ENCODE results near the gene PPP2R2B. TPM values are rescaled to one million over a fixed set of nuclear protein-coding genes. Genes with fewer than 3 reads are reported as not detected.

Gene PPP2R2B
- total RNA-seq, 1 donor from 2014 or later = 1.2 TPM

GRCh38 chr5:146816775-146817387 is 61.7 kb downstream of the PPP2R2B start:
- ATAC-seq = no peak
- intact Hi-C loops (cut with DNase I) = no loop called here
- no peak for TF ChIP-seq CTCF (IDR thresholded peaks at IDR 0.05)
- Histone ChIP-seq H3K4me1 (no peaks in the 10 kb centered on the region), H3K27me3 (no peaks in the 10 kb centered on the region), H3K9me3 (no peaks in the 10 kb centered on the region), H3K36me3 (no peaks in the 10 kb centered on the region), H3K4me3 (no peak overlapping the region), H3K27ac (no peak overlapping the region)
- DNase-seq = no peak

GRCh38 chr5:146815411-146815810 is 63.1 kb downstream of the PPP2R2B start:
- DNase-seq (no peak), ATAC-seq (peak; percentile 28)
- Histone ChIP-seq H3K27ac (no peak overlapping the region), H3K36me3 (no peaks in the 10 kb centered on the region), H3K4me3 (no peak overlapping the region), H3K9me3 (no peaks in the 10 kb centered on the region), H3K27me3 (no peaks in the 10 kb centered on the region), H3K4me1 (no peaks in the 10 kb centered on the region)
- TF ChIP-seq CTCF (IDR thresholded peaks at IDR 0.05) = no peak
- intact Hi-C loops (cut with DNase I) = no loop called here

- Histone ChIP-seq H3K36me3 (no peaks in the 10 kb centered on the region), H3K4me3 (no peak overlapping the region), H3K27me3 (no peaks in the 10 kb centered on the region), H3K9me3 (no peaks in the 10 kb centered on the region), H3K27ac (no peak overlapping the region), H3K4me1 (no peaks in the 10 kb centered on the region)
- ATAC-seq (peak; percentile 75), DNase-seq (no peak)
- intact Hi-C loops (cut with DNase I) = no loop called here
- no peak for TF ChIP-seq CTCF (IDR thresholded peaks at IDR 0.05)
Observed at GRCh38 chr5:146813346-146814157, 65.0 kb downstream of the PPP2R2B start.

- Histone ChIP-seq H3K4me1 (no peaks in the 10 kb centered on the region), H3K4me3 (no peak overlapping the region), H3K27ac (no peak overlapping the region), H3K27me3 (no peaks in the 10 kb centered on the region), H3K9me3 (no peaks in the 10 kb centered on the region), H3K36me3 (no peaks in the 10 kb centered on the region)
- no peak for ATAC-seq
- TF ChIP-seq CTCF (IDR thresholded peaks at IDR 0.05) = no peak
- intact Hi-C loops (cut with DNase I) = no loop called here
- no peak for DNase-seq
Observed at GRCh38 chr5:146805081-146805480, 73.5 kb downstream of the PPP2R2B start.

- Histone ChIP-seq H3K9me3 (no peaks in the 10 kb centered on the region), H3K4me3 (no peak overlapping the region), H3K27me3 (no peaks in the 10 kb centered on the region), H3K4me1 (no peaks in the 10 kb centered on the region), H3K27ac (no peak overlapping the region), H3K36me3 (no peaks in the 10 kb centered on the region)
- no peak for ATAC-seq
- no peak for TF ChIP-seq CTCF (IDR thresholded peaks at IDR 0.05)
- no peak for DNase-seq
- intact Hi-C loops (cut with DNase I) = no loop called here
Observed at GRCh38 chr5:146802945-146803522, 75.5 kb downstream of the PPP2R2B start.

All from upper lobe of right lung (tissue), 1 donor.